DOHH2 (cell line): ENCODE data around the gene PCGF6.

Experiments used
- H3F3A ChIP-seq: fragments of 200-600 bp; sonication (generic), shearing (Covaris generic); 2 replicates; pipeline ENCODE4 v1.6.0; 2016; ENCODE audit warnings: antibody characterized with exemption, mild to moderate bottlenecking; ENCODE audit not compliant: control insufficient read depth, insufficient read depth
- H3K27ac ChIP-seq: fragments of 200-600 bp; sonication (generic); 2 replicates; pipeline ENCODE4 v1.5.1; 2014; ENCODE audit warnings: low read depth, mild to moderate bottlenecking, low read length, moderate library complexity
- H3K27me3 ChIP-seq: fragments of 200-600 bp; sonication (generic); 2 replicates; pipeline ENCODE4 v1.6.1; 2014; ENCODE audit warnings: mild to moderate bottlenecking, low read length, mixed read lengths; ENCODE audit not compliant: control insufficient read depth
- H3K36me3 ChIP-seq: fragments of 200-600 bp; sonication (generic); 2 replicates; pipeline ENCODE4 v1.6.1; 2014; ENCODE audit warnings: mild to moderate bottlenecking, low read length, moderate library complexity, mixed read lengths; ENCODE audit not compliant: control insufficient read depth
- H3K4me1 ChIP-seq: fragments of 200-600 bp; sonication (generic); 2 replicates; pipeline ENCODE4 v1.6.1; 2014; ENCODE audit warnings: mild to moderate bottlenecking, low read length, mixed read lengths; ENCODE audit not compliant: control insufficient read depth
- H3K4me2 ChIP-seq: fragments of 200-600 bp; sonication (generic); 2 replicates; pipeline ENCODE4 v1.6.0; 2014; ENCODE audit warnings: mild to moderate bottlenecking, low read length, moderate library complexity
- H3K4me3 ChIP-seq: fragments of 200-600 bp; sonication (generic); 2 replicates; pipeline ENCODE4 v1.5.1; 2014; ENCODE audit warnings: mild to moderate bottlenecking, low read length, mixed read lengths
- H3K79me2 ChIP-seq: fragments of 200-600 bp; sonication (generic); 2 replicates; pipeline ENCODE4 v1.6.1; 2014; ENCODE audit warnings: mild to moderate bottlenecking, low read length, mixed read lengths; ENCODE audit not compliant: control insufficient read depth
- H3K9me2 ChIP-seq: fragments of 200-600 bp; sonication (generic); replicated peaks from 2 replicates; pipeline ENCODE4 v1.6.1; 2014; ENCODE audit warnings: mild to moderate bottlenecking, low read length, mixed read lengths; ENCODE audit not compliant: control insufficient read depth
- H3K9me3 ChIP-seq: fragments of 200-600 bp; sonication (generic); 2 replicates; pipeline ENCODE4 v1.6.1; 2014; ENCODE audit warnings: antibody characterized with exemption, low read length, mixed read lengths; ENCODE audit not compliant: control insufficient read depth, insufficient read depth
- H4K20me1 ChIP-seq: fragments of 200-600 bp; sonication (generic); 2 replicates; pipeline ENCODE4 v1.6.0; 2014; ENCODE audit warnings: low read depth, mild to moderate bottlenecking, antibody characterized with exemption, low read length, moderate library complexity; ENCODE audit not compliant: control insufficient read depth, insufficient read depth
- CTCF ChIP-seq: fragments of 200-600 bp; sonication (generic); IDR thresholded peaks from one replicate; pipeline ENCODE4 v1.5.1; 2014; ENCODE audit warnings: antibody characterized with exemption, mild to moderate bottlenecking, low read depth, low read length; ENCODE audit not compliant: poor library complexity, severe bottlenecking
- EZH2phosphoT487 ChIP-seq: fragments of 200-600 bp; sonication (generic); IDR thresholded peaks from 2 replicates; pipeline ENCODE4 v1.6.1; 2017; ENCODE audit warnings: borderline replicate concordance, mild to moderate bottlenecking, antibody characterized with exemption, low read length, moderate library complexity, mixed read lengths

The PCGF6 gene

GRCh38 chr10:103327906-103328305 is 23.0 kb downstream of the PCGF6 start:
- H3K79me2 ChIP-seq: no peaks in the 10 kb centered on the region
- H3K4me1 ChIP-seq: no peaks in the 10 kb centered on the region
- no peaks in the 10 kb centered on the region for H3K27me3 ChIP-seq
- no peaks in the 10 kb centered on the region for H4K20me1 ChIP-seq
- H3K36me3 ChIP-seq: peaks cover 57% of the 10 kb centered on the region
- no peak overlapping the region for H3K27ac ChIP-seq
- H3K4me2 ChIP-seq: no peak overlapping the region
- no peak overlapping the region for H3K4me3 ChIP-seq
- H3F3A ChIP-seq: no peaks in the 10 kb centered on the region
- H3K9me3 ChIP-seq: no peaks in the 10 kb centered on the region
- H3K9me2 ChIP-seq: no peaks in the 10 kb centered on the region
- TF ChIP-seq CTCF (no peak), EZH2phosphoT487 (no peak)

- peaks cover 57% of the 10 kb centered on the region for H3K36me3 ChIP-seq
- TF ChIP-seq EZH2phosphoT487: no peak
- no peak for TF ChIP-seq CTCF
These were observed 34.9 kb downstream of the PCGF6 start for GRCh38 chr10:103316087-103316486.

GRCh38 chr10:103310197-103310596 is 40.7 kb downstream of the PCGF6 start:
- Histone ChIP-seq H3K4me2 (no peak overlapping the region), H3K27me3 (no peaks in the 10 kb centered on the region), H3K9me2 (no peaks in the 10 kb centered on the region), H3K79me2 (no peaks in the 10 kb centered on the region), H3F3A (no peaks in the 10 kb centered on the region), H3K27ac (no peak overlapping the region), H3K4me1 (no peaks in the 10 kb centered on the region), H4K20me1 (no peaks in the 10 kb centered on the region), H3K4me3 (no peak overlapping the region), H3K36me3 (peaks cover 66% of the 10 kb centered on the region), H3K9me3 (no peaks in the 10 kb centered on the region)
- TF ChIP-seq EZH2phosphoT487 (no peak), CTCF (no peak)

More at GRCh38 chr10:103316087-103316486, 34.9 kb downstream of the PCGF6 start:
- Histone ChIP-seq H3K27me3 (no peaks in the 10 kb centered on the region), H3K4me3 (no peak overlapping the region), H4K20me1 (no peaks in the 10 kb centered on the region), H3K9me2 (no peaks in the 10 kb centered on the region), H3F3A (no peaks in the 10 kb centered on the region), H3K4me2 (no peak overlapping the region), H3K27ac (no peak overlapping the region), H3K4me1 (no peaks in the 10 kb centered on the region), H3K9me3 (no peaks in the 10 kb centered on the region), H3K79me2 (no peaks in the 10 kb centered on the region)

GRCh38 chr10:103307594-103307993 is 43.3 kb downstream of the PCGF6 start:
- Histone ChIP-seq H3K4me3 (no peak overlapping the region), H3K36me3 (peaks cover 52% of the 10 kb centered on the region), H3K4me2 (no peak overlapping the region), H4K20me1 (no peaks in the 10 kb centered on the region), H3F3A (no peaks in the 10 kb centered on the region), H3K4me1 (no peaks in the 10 kb centered on the region), H3K27me3 (no peaks in the 10 kb centered on the region), H3K9me3 (no peaks in the 10 kb centered on the region), H3K27ac (no peak overlapping the region), H3K9me2 (no peaks in the 10 kb centered on the region), H3K79me2 (no peaks in the 10 kb centered on the region)
- TF ChIP-seq EZH2phosphoT487 (no peak), CTCF (no peak)
